GM19324 (cell line): ENCODE results near the gene PDLIM5.
"Not testable (repeated sequence)": the region's sequence is repeated elsewhere in the genome, so short reads cannot be mapped to it uniquely, and the experiment has no call there.

Experiments
- ATAC-seq: cut with Tn5 transposase; IDR thresholded peaks from one replicate; pipeline ENCODE4 v1.9.1; 2021; ENCODE audit warnings: mild to moderate bottlenecking, moderate library complexity; ENCODE audit not compliant: unreplicated experiment, low FRiP score

PDLIM5 gene

DNA sequence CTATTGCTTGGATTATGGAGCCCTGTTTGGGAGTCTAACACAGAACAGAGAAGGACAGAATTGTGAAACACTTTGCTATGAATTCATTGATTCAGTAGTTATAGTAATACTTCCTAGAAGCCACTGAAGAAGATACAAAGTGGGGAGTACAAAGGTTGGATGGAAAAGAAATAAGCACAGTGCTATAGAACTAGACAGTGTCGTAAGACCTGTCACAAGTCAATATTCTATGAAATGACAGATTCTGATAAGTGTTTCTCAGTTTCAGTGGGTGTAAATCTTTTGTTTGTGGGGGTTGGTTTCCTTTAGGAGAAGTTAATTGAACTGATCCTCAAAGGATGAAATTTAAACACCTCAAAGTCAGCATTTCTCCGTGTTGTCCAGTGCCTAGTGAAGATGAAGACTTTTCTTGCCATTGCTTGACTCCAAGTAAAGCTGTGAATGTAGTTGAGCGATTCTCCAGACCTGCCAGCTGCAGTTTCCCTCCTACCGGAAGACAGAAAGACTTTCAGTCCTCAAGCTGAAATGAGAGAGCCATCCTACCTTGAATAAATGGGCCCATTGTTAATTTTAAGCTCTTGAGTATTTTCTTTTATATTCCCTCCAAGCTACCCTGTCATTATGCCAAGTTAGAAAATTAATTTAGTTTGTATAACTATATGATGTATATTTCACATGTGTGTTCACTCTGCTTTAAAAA lies 7.9 kb downstream of the PDLIM5 start:
- no peak for ATAC-seq

DNA sequence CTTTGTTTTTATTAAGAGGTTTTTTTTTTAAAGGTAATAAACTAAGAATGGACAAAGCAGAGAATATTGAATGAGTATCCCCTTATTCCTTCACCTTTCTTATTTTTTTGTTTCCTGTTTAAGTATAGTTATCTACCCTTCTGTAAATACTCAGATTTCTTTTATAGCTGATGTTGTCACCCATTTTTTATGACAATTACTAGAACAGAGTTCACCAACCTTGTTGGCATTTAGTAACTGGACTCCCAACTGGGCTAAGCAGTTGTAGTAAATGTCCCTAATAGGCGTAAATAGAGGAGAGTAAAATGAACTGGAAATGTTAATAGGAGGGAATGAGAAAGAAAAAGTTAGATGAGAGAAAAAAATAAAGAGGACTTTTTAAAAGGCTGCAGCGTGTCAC lies 9.8 kb downstream of the PDLIM5 start:
- ATAC-seq: no peak

DNA sequence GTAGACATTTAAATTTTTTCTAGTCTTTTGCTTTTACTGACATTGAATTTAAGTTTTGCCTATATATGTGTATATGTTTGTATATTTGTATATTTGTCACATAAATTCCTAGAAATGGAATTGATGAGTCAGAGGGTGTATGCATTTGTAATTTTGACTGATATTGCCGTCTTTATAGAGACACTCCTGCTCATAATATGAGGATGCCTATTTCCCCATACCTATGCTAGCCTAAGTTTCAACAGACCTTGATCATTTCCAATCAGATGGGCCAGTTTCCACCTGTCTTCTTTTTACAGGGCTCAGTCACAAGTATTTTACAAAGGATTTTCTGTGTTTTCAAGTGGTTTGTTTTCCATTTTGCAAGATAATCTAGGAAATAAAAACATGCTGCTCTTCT lies 10.8 kb downstream of the PDLIM5 start:
- ATAC-seq: no peak

DNA sequence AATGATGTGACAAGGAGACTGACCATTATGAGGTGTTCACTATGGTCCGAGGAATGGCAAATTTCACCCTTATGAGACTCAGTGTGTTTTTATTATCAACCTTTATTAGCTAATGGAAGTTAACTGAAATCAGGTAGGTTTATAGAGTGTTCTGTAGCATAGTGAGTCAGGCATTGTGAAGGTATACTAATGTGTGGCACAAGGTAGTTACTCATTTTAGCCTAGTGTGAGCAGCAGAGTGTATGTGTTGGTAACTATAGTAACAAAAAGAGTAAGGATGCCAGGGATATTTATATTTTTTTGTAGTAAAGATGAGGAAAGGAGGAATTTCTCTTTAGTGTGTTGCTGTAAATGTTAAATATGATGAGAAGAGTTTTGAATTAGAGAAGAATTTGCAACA lies 12.0 kb downstream of the PDLIM5 start:
- ATAC-seq: no peak

DNA sequence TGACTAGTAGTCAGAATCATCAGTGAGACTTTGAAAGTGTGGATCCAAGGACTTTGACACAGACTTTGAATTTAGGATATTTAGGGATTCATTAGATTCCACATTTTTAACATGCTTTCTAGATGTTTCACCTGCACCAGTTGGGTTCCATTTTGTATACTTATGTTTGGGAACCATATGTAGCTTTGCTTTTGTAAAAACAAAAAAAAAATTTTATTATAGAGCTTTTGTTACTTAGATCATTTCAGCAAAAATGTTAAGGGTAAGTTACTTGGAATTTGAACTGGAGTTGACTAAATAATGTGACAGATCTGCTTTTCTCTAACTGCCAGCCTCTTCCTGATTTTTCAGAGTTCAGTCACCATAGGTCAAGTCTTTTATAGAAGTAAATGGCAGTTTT lies 14.6 kb downstream of the PDLIM5 start:
- ATAC-seq: no peak

DNA sequence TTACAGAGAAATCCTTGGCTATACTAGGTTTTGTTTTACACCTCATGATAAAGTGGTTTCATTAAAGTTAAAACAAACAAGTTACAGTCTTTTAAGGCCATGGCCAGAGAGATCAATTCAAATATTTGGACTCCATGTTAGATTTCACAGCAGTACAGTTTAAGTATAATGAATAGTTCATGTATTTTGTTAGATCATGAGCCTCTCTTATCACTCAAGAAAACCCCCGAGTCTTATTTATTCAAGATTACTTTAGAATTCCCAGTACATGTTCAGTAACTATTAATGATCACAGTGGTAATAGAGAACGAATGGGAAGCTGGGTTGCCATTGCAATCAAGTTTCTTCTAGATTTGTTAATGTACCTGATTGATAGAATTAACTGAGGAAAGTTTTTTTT lies 15.2 kb downstream of the PDLIM5 start:
- no peak for ATAC-seq

DNA sequence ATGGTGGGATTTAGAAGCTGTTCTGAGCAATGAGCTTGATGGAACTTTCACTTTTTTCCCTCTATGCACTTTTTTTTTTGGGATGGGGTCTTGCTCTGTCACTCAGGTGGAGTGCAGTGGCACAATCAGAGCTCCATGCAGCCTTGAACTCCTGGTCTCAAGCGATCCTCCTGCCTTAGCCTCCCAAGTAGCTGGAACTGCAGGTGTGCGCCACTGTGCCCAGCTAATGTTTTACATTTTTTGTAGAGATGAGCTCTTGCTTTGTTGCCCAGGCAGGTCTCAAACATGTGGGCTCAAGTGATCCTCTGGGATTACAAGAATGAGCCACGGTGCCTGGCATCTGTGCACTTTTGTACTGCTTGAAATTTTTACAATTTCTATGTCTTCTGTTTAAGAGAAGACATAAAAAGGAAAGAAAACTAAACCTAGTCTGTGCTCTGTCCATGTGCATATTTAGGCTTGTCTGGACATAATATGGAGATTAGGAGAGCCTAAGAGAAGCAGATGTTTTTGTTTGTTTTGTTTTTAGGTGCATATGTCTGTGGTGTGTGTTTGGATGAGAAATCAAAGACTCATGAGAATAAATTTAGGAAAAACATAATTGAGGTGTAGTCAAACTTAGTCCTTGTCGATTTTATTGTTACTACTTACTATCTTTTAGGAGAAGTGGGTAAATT lies 16.5 kb downstream of the PDLIM5 start:
- no peak for ATAC-seq

DNA sequence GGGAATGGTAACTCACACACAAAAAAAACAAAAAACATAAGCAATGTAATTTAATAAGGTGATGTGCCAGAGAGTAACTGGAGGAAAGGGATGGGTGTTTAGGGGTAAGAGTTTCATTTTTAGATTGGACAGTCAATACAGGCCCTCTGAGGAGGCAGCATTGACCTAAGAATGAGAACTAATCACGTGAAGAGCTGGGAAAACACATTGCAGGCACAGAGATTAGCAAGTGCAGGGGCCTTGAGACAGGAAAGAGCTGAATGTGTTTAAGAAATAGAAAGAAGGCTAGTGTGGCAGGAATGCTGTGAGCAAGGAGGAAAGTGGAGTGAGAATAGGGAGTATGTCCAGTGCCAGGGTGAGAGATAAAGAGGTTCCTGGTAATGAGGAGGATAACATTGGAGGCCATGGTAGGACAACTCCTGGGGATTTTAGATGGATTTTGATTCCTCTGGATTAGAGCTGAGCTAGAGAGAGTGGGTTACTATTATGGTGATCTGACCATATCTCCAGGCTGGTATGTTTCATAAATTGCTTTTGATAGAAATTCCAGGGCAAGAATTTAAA lies 17.6 kb downstream of the PDLIM5 start:
- no peak for ATAC-seq

DNA sequence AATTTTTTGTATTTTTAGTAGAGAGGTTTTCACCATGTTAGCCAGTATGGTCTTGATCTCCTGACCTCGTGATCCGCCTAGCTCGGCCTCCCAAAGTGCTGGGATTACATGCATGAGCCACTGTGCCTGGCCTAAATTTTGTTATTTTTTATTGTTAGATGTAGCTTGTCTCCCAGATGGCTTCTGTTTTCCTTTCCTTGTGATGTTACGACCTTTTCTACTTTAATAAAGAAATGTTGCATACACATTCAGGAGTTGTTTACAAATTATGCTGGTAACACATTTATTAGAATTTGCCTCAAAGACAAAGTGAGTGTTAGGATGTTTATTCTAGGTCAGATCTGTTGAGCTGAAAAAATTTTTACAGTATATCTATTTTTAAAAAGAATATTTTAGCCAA lies 18.4 kb downstream of the PDLIM5 start:
- ATAC-seq: no peak

DNA sequence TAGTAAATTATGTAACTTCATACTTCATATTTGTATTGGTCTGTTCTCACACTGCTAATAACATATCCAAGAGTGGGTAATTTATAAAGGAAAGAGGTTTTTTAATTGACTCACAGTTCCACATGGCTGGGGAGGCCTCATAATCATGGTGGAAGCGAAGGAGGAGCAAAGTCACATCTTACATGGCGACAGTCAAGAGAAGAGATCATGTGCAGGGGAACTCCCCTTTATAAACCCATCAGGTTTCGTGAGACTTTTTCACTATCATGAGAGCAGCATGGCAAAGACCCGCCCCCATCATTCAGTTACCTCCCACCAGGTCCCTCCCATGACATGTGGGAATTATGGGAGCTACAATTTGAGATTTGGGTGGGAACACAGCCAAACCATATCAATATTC lies 19.0 kb downstream of the PDLIM5 start:
- ATAC-seq: not testable (repeated sequence)

DNA sequence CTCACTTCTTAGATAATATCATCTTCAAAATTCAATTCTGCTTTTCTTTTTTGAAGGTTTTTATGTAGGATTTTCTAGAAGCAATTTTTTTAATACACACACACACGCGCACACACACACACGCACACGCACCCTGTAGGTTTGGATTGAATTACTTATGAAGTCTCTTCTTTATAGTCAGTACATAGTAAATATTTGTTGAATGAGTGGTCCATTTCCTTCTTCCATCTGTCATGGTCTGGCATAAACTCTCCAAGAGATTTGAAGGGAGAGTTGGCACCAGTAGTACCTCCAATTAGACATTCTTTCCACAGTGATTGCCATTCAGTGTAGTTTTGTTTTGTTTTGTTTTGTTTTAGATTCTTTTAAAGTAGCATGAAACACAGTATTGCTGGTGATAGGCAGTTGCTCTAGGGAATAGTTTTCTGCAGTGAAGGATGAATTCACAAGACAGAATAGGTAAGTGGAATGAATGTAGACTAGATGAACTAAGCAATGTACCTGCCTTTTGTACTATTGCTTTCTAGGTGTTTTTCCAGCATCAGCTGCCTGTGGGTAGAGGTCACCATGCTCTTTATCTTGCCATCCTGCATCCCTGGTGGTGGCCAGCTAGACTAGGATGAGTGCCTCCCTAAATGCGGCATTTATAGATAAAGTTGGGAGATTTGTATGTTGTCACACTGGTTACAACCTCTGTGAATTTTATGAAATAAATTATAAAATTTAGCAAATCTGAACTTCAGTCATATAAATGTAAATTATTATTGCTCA lies 20.5 kb downstream of the PDLIM5 start:
- no peak for ATAC-seq

DNA sequence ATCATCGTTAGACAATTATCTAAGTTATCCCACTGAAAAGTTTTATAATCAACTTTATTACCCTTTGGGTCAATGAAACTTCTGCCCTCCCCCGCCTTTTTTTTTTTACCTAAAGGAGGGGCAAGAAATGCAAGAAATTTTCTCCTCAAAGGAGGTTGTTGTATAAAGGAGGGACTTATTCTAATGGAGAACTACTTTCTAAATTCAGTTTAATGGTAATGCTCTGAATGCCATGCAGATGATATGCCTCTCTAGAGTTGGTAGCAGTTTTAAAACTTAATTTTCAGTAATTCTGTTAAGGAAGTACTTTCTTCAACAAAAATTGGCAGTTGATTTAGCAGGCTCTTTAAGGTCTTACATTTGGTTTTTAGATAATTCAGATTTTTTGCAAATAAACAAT lies 23.3 kb downstream of the PDLIM5 start:
- no peak for ATAC-seq

DNA sequence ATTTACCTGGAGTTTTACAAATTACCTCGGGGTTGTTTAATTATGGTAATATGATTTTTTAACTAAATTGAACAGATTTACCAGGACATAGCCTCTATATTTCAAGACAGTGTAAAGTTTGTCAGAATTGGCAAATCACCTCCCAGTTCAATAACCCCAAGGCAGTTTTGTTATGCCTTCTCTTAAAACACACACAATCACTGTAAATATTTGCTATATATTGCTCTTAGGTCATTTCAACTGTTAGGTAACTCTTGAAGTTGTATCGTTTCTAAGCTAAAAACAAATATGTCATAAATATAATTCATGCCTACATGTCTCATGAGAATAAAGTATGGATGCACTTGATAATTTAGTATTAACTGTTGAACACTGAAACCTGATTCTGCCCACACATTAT lies 24.1 kb downstream of the PDLIM5 start:
- ATAC-seq: no peak

DNA sequence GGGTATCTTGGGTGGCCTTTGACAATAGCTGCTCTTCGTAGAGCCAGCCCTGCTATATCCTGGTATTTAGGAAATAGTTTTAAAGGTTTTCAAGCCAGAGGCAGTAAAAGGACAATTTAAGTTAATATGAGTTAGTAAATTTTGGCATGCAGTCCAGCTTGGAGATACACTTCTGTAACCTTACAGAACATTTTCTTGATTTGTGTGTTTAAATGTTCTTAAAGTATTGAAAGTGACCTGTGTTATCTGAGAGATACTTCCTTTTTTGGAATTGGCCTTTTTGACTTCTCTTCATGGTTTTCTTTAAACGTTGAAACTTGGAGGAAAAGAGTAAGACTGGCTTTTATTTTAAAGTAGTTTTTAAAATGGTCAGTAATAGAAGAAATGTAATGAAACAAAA lies 25.5 kb downstream of the PDLIM5 start:
- ATAC-seq: no peak

DNA sequence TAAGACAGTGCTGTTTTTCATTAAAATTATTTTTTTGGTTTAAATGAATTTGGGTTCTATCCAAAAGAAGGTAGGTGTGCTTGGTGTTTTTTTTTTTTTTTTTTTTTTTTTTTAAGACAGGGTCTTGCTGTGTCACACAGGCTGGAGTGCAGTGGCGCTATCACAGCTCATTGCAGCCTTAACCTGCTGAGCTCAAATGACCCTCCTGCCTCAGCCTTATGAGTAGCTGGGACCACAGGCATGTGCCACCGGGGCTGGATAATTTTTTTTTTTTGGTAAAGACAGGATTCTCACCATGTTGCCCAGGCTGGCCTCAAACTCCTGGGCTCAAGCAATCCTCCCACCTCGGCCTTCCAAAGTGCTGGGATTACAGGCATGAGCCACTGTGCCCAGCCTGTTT lies 27.1 kb downstream of the PDLIM5 start:
- ATAC-seq: not testable (repeated sequence)

DNA sequence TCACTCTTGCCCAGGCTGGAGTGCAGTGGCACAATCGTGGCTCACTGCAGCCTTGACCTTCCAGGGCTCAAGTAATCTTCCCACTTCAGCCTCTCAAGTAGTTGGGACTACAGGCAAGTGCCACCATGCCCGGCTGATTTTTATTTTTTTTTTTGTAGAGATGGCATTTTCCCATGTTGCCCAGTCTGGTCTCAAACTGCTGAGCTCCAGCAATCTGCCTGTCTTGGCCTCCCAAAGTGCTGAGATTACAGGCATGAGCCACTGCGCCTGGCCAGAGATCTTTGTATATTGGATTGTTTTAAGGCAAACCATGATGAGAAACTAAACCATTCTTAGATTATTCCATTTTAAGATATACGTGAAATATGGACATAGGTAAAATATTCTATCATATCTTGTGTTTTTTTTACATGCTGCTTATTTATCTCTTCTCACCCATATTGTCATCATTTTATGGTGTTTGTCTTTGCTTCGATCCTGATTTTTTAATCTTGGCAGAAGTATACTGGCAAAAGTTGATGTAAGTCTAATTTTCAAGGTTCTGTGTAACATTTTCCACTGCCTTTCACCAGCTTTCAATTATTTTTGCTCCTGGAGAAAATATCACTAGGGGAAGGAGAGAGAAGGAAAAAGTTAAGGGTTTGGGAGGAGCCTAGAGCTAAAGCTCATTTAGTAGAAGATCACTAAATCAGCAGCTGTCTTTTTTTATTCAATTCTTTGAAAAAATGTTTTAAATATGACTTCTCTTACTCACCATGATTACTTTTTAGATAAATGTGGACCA lies 27.8 kb downstream of the PDLIM5 start:
- no peak for ATAC-seq

DNA sequence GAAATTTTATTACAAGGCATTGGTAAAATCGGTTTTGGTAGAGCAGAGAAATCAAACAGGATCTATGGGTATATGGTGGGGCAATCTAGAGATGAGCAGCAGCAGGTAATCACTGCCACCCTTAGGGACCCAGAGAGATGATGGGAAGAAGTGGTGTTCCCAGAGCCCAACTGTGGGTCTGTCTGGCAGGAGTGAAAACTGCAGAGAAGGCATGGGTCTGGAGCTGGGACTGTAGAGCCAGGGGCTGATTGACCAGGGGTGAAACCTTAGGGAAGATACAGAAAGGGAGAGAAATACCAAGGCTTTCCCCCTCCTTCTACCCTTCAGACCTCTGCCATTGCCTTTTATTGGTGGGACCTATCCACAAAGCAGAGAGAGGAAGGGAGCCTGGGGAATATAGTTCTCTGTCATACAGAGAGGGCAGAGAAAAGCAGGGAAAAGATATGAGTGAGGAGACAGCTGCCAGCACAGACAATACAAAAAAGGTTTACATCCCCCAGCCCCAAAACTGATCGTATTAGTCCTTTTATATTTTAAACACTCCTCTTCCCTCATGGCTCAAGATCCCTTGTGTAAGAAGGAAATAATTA lies 28.7 kb downstream of the PDLIM5 start:
- ATAC-seq: no peak

DNA sequence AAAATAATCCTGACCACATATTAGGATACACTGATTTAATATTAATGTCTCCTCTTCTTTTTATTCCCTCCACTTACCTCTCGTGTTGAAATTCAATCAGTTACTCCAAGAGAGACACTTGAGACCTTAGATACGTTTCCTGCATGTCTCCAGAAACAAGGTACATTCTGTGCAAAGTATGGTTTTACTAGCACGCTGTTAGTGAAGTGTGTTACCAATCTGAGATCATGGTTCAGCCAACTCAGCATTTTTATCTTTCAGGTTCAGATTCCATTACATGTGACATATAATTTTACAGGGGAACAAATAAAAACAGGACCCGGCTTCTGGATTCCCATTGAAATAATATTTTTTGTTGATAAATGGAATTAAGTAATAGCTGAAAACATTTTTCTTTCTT lies 32.2 kb downstream of the PDLIM5 start:
- no peak for ATAC-seq

DNA sequence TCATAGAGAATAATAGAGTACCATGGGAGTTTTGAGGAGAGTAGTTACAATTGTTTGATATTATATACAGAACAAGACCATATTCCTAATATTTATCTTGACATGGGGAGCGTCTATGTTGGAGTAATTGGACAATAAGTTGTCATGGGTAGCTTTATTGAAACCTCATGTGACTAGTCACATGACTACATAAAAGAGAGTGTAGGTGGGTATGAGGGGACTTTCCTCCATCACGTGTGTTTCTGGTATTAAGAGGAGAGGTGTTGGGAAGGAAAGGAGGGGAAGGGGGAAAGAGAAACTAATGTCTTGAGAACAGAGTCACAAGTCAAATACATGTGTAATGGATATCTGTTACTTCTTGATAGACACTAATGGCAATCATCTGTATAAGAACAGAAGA lies 33.1 kb downstream of the PDLIM5 start:
- no peak for ATAC-seq

DNA sequence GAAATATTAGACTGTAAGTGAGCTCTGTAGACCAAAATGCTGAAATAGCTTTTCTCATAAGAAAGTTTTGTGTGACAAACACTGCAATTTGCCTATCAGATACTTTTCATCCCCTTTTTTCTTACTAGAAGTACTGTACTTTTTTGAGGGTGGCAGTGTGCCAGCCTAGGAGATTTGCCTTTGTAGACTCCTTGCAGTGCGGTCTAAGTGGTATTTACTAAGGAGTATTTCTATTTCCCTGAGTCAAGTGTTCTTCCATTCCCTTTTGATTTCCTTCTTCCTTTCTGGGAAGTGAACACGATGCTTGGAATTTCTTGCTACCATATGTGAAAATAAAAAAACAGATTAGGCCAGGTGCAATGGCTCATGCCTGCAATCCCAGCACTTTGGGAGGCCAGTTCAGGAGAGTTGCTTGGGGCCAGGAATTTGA lies 34.6 kb downstream of the PDLIM5 start:
- ATAC-seq: no peak
